PFSK-1 (cell line): ENCODE results near the gene PIGB.

Experiments used
- FOXP2 ChIP-seq: optimal IDR thresholded peaks from 2 replicates; pipeline ENCODE3; 2011; ENCODE audit warnings: borderline replicate concordance, control low read depth, inconsistent platforms; ENCODE audit not compliant: insufficient read depth; ENCODE audit errors: extremely low read length, extremely low read depth
- POLR2AphosphoS5 ChIP-seq: IDR thresholded peaks from 2 replicates; pipeline ENCODE4 v1.6.1; 2012; ENCODE audit warnings: low read depth, mild to moderate bottlenecking, control low read depth, low read length, moderate library complexity
- REST ChIP-seq, 2 experiments: IDR thresholded peaks; 2 replicates each; pipeline versions ENCODE4 v1.6.1 to v1.8.0; 2011 to 2012; ENCODE audit warnings: low read depth in 2 of 2, low read length in 2 of 2, control low read depth in 1 of 2, inconsistent platforms in 1 of 2, mild to moderate bottlenecking in 1 of 2, moderate library complexity in 1 of 2; ENCODE audit not compliant: insufficient read depth in 1 of 2
- SIN3A ChIP-seq: IDR thresholded peaks from 2 replicates; pipeline ENCODE4 v1.6.1; 2012; ENCODE audit warnings: mild to moderate bottlenecking, low read length, moderate library complexity, borderline replicate concordance; ENCODE audit not compliant: insufficient read depth
- TAF1 ChIP-seq: IDR thresholded peaks from 2 replicates; pipeline ENCODE4 v1.6.1; 2012; ENCODE audit warnings: low read length, control low read depth, borderline replicate concordance; ENCODE audit not compliant: insufficient read depth

Gene PIGB

GRCh38 chr15:55358471-55358870, 39.4 kb downstream of the PIGB start:
- TF ChIP-seq TAF1 = no peak
- no peak for TF ChIP-seq REST (IDR thresholded peaks at IDR 0.05; ENCODE audit: insufficient read depth in 1 of 2, low read depth in 2 of 2, low read length in 2 of 2)
- no peak for TF ChIP-seq POLR2AphosphoS5
- TF ChIP-seq FOXP2 = no peak
- no peak for TF ChIP-seq SIN3A

GRCh38 chr15:55360256-55360655, 41.2 kb downstream of the PIGB start:
- TF ChIP-seq REST (IDR thresholded peaks at IDR 0.05; ENCODE audit: insufficient read depth in 1 of 2, low read depth in 2 of 2, low read length in 2 of 2) = no peak
- TF ChIP-seq TAF1 = no peak
- no peak for TF ChIP-seq FOXP2
- no peak for TF ChIP-seq SIN3A
- no peak for TF ChIP-seq POLR2AphosphoS5

GRCh38 chr15:55361048-55361447, 42.0 kb downstream of the PIGB start:
- TF ChIP-seq SIN3A = no peak
- TF ChIP-seq REST (IDR thresholded peaks at IDR 0.05; ENCODE audit: insufficient read depth in 1 of 2, low read depth in 2 of 2, low read length in 2 of 2) = no peak
- no peak for TF ChIP-seq POLR2AphosphoS5
- no peak for TF ChIP-seq TAF1
- TF ChIP-seq FOXP2 = no peak

GRCh38 chr15:55362641-55363040, 43.6 kb downstream of the PIGB start:
- TF ChIP-seq TAF1 = no peak
- no peak for TF ChIP-seq SIN3A
- TF ChIP-seq REST (IDR thresholded peaks at IDR 0.05; ENCODE audit: insufficient read depth in 1 of 2, low read depth in 2 of 2, low read length in 2 of 2) = no peak
- no peak for TF ChIP-seq POLR2AphosphoS5
- no peak for TF ChIP-seq FOXP2

GRCh38 chr15:55366981-55367380, 48.0 kb downstream of the PIGB start:
- TF ChIP-seq POLR2AphosphoS5 (no peak), SIN3A (no peak), FOXP2 (no peak), REST (IDR thresholded peaks at IDR 0.05; ENCODE audit: insufficient read depth in 1 of 2, low read depth in 2 of 2, low read length in 2 of 2) (no peak), TAF1 (no peak)
